GM04503 (cell line): ENCODE measurements around the gene GAPT.
"Not testable (repeated sequence)": the region's sequence is repeated elsewhere in the genome, so short reads cannot be mapped to it uniquely, and the experiment has no call there.

ENCODE experiments used
- DNase-seq: peaks from one replicate; pipeline ENCODE4 v3.0.0-alpha.2; 2012; ENCODE audit warnings: low read depth

Gene GAPT

GRCh38 chr5:58505502-58505901 is 14.3 kb downstream of the GAPT start:
- DNase-seq: no peak

- no peak for DNase-seq
These were observed 14.9 kb downstream of the GAPT start for GRCh38 chr5:58505971-58506640.

- DNase-seq: no peak
These were observed 16.5 kb downstream of the GAPT start for GRCh38 chr5:58507715-58508114.

GRCh38 chr5:58517198-58517597 is 26.0 kb downstream of the GAPT start:
- no peak for DNase-seq

- DNase-seq: no peak
These were observed 32.7 kb downstream of the GAPT start for GRCh38 chr5:58523956-58524355.

GRCh38 chr5:58524571-58524970 is 33.3 kb downstream of the GAPT start:
- no peak for DNase-seq

- DNase-seq: no peak
These were observed 39.8 kb downstream of the GAPT start for GRCh38 chr5:58530942-58531490.

GRCh38 chr5:58541935-58542334 is 50.7 kb downstream of the GAPT start:
- not testable (repeated sequence) for DNase-seq

GRCh38 chr5:58542709-58543108 is 51.5 kb downstream of the GAPT start:
- DNase-seq: no peak

GRCh38 chr5:58543723-58544122 is 52.5 kb downstream of the GAPT start:
- DNase-seq: no peak

GRCh38 chr5:58544195-58544594 is 53.0 kb downstream of the GAPT start:
- no peak for DNase-seq

GRCh38 chr5:58544926-58545325 is 53.7 kb downstream of the GAPT start:
- no peak for DNase-seq

GRCh38 chr5:58545912-58546311 is 54.7 kb downstream of the GAPT start:
- DNase-seq: no peak
